Mesenteric fat pad (tissue), 1 donor: Measurements from ENCODE around the gene KIF16B. TPM values are rescaled to one million over a fixed set of nuclear protein-coding genes. Genes with fewer than 3 reads are reported as not detected.
"Not testable (repeated sequence)": the region's sequence is repeated elsewhere in the genome, so short reads cannot be mapped to it uniquely, and the experiment has no call there.

ENCODE experiments used
- DNase-seq: peaks from one replicate; pipeline ENCODE4 v3.0.0-alpha.2; 2020; ENCODE audit warnings: low spot score
- total RNA-seq: library from RNA; stranded (reverse); fragmentation: NEBNext Ultra II Directional; extraction: Animal tissue kit (Norgen Biotek cat#: 25700); gene quantifications from one replicate; pipeline ENCODE4 v1.2.1, GENCODE V29; 2021
- donor health status: DM: yes; HTN: yes; CAD: no.

Gene KIF16B
- total RNA-seq, 1 donor from 2014 or later, result 19.7 TPM

DNA sequence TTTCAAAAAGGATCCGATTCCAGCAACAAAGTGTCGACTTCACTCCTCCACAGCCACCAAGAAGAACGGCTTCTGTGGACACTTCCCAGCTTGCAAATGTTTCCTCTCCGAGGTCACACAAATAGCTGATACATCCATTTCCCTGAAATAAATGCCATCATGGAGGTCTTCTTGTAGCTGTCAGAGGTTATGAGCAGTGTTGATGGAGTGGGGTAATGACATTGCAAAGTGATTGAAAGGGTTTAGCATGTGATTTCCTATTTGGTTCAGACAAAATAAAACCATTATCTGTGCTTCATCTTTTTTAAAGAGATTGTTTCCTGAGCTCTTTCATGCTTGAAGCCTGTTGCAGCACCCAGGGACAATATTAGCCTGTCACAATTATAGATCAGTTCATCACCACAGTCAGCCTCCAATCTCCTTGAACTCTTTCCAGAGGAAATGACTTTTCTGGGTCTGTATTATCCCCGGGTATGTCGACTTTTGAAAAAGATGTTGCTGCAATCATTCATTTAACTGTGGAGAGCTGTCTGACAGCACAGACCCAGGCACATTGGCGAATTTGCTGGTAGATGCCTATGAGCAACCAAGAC is 16.9 kb upstream of the KIF16B start:
- no peak for DNase-seq

DNA sequence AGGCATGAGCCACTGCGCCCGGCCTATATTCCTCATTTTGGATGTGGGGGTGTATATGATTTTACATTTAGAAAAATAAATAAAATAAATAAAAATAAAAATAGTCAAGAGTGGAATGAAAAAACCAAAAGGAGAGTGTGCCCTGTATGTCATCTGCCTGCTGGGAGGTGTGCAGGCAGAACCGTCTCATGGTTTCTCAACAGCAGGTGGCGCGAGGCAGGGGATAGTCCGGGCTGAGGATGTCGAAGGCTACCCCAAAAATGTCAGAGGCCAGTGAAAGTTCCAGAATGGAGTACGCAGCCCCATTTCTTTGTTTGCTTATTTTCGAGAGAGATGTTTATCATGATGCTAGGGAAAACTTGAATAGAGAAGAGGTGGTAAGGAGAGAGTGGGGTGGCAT is 16.4 kb upstream of the KIF16B start:
- DNase-seq, result no peak

DNA sequence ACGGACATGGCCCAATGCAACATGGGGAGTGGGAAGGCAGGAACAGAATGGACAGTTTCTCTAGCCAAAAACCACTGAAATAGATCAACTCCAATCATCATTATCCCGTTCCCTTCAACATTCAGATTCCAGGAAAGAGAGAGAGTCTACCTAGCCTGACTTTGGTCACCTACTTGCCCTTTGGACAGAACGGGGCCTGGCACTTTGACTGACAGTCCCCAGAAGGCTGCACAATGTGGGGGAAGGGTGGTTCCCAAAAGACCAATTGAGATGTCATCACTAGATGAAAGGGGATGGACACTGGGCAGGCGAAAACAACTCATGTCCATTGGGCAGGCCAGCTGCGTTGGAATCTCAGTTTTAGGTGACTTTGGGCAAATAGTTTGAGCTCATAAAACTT is 15.0 kb upstream of the KIF16B start:
- DNase-seq, result no peak

DNA sequence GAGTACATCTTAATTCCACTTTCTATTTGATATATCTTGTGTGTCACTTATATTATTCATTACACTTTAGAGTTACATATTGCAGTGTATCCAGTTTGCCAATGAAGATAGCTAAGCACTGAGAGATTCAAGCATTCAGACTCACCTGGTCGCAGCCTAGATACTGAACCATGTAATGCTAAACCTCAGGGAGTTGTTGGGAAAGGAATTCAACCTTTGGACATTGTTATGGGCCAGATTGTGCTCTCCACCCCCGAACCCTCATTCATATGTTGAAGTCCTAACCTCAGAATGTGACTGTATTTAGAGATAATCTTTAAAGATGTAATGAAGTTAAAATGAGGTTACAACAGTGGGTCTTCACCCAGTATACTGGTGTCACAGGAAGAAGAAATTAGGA is 13.8 kb upstream of the KIF16B start:
- no peak for DNase-seq

DNA sequence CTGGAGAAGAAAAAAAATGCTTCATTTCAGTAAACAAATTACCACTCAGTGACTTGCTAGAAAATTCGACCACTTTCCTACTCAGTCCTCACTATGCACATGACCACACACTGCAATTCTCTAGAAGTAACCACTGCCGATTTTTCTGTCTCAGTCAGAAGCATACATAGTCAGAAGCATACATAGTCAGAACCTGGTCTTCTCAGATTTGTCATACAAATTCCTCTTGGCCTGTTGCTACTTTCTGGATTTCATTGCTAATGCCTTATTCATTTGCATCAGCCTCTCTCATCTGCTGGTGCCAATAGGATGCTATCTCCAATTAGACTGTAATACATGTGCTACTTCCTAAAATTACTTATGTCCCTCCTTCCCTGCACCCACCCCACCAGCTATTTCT is 10.2 kb upstream of the KIF16B start:
- DNase-seq, result no peak

DNA sequence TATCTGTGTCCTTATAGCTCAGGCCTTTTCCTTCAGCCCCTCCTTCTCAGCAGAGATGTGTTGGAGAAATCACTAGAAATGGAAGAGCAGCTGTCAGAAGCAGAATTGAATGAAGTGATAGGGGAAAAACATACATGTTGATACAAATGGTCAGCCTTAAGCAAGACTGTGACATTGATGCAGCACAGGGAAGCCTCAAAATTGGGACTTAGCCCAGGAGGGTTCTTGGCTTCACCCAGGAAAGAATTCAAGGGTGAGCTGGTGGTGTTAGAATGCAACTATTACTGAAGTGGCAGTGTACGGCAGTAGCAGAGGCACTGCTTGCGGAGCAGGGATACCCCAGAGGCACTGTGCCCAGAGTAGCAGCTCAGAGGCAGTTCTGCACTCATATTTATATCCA is 8.0 kb upstream of the KIF16B start:
- no peak for DNase-seq

DNA sequence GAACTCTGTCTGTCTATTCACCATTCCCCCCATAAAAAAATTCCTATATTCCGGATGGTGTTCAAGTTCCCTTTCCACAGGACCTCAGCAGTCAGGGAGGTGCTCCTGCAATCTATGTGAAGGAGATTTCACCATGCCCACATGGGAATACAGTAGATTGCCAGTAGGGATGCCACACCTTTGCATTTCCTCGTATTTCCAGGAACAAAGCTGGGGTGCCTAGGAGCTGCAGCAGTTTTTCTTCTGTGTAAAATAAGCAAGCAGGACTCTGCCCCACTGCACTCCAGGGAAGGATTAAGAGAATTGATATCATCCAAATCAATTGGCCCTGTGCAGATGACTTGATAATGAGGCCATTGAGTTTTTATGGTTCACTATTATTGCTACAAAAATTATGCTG is 7.4 kb upstream of the KIF16B start:
- DNase-seq, result no peak

DNA sequence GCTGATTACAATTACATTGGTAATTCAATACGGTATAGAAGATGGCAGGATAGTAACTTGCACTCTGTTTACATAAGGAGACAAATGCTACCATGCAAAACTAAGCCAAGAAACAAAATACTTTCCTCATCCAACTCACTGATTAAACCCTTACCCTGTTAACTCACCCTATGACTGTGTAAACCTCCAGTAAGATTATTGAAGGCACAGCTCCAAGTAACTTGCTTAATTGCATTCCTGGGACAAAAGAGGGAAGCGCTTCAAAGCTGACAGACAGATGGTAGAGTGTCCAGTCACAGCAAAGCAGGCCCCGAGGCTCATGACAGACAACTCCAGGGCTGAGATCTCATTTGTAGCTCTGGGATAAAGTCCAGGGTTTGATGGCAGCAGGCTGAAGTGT is 6.9 kb upstream of the KIF16B start:
- no peak for DNase-seq

DNA sequence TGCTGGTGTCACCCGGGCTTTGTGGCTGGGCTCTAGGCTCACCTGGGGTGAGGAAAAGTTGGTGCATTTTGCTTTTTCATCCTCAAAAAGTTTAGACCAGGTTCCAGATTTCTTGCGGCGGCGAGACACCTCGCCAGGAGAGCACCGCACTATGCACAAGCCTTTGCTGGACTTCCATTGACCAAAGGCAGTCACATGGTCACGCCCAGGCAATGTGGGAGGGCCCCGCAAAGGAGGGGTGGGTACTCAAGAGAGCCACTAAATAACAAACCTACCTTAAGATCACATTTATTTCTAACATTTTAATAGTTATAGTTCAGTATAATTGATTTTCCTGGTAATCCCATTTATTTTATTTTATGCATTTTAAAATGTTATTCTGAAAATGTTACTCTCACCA is 3.0 kb upstream of the KIF16B start:
- DNase-seq, result no peak

DNA sequence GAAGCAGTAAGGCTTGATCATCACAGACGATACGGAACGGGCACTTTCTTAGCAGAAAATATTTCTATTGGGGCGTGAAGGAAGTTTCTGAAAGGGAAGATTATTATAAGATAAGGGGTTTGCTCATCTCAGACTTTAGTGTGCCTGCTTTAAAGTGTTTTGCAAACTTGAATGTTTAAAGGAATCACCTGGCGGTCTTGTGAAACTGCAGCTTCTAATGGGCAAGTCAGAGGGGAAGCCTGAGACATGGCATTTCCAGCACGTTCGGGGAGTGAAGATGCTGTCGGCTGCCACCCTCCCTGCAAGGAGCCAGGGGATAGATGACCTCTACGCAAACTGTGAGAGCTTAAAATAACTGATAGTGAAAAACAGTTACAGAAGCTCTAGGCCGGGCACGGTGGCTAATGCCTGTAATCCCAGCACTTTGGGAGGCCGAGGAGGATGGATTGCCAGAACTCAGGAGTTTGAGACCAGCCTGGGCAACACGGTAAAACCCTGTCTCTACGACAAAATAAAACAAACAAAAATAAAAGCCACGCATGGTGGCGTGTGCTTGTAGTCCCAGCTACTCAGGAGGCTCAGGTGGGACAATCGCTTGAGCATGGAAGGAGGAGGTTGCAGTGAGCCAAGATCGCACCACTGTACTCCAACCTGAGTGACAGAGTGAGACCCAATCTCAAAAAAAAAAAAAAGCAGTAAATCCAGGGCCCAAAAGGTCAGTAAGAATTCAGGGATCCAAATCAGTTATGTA is 2.3 kb upstream of the KIF16B start:
- DNase-seq, result no peak

DNA sequence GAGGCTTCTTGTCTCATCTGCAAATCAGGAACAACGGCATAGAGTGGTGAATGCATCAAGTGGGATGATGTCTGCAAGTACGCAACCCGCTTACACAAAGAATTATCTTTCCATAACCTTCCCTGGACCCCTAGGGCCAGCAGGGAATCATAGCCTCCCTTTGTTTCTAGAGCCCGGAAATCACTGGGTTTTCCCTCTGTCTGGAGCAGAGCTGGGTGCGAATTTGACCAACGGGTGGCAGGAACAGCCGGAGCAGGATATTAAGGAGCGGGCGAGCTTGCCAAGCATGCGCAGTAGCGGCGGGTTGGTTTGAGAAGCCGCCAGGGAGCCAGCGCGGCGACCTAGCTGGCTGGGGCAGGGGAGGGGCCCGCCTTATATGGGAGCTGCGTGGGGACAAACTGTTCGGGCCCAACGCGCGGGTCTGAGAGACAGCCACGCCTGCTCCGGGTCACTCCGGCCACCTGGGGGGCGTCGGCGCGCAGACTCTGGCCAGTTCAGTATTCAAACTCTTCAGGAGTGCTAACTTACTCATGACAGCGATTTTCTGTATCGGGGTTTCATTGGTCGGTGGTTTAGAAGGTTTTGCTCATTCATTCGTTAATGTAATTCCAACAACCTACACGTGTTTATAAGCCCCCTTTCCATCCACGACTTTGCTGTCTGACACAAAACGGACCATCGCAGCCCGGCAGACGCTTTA is 1.6 kb upstream of the KIF16B start:
- peak; percentile 96 for DNase-seq

DNA sequence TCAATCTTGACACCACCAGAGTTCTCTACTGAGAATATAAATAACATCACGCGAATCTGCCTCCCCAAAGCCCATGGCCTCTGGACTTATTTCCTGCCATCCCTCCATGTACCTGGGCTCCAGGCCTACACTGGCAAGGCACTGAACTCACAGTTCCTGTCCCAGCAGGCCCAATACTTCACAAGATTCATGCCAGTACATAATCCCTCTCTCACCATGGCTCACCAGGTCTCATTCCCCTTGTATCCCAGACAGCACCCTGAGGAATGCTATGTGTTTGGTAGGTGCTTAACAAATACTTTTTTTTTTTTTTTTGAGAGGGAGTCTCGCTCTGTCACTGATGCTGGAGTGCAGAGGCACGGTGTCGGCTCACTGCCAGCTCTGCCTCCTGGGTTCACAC is 1.9 kb downstream of the KIF16B start:
- no peak for DNase-seq

DNA sequence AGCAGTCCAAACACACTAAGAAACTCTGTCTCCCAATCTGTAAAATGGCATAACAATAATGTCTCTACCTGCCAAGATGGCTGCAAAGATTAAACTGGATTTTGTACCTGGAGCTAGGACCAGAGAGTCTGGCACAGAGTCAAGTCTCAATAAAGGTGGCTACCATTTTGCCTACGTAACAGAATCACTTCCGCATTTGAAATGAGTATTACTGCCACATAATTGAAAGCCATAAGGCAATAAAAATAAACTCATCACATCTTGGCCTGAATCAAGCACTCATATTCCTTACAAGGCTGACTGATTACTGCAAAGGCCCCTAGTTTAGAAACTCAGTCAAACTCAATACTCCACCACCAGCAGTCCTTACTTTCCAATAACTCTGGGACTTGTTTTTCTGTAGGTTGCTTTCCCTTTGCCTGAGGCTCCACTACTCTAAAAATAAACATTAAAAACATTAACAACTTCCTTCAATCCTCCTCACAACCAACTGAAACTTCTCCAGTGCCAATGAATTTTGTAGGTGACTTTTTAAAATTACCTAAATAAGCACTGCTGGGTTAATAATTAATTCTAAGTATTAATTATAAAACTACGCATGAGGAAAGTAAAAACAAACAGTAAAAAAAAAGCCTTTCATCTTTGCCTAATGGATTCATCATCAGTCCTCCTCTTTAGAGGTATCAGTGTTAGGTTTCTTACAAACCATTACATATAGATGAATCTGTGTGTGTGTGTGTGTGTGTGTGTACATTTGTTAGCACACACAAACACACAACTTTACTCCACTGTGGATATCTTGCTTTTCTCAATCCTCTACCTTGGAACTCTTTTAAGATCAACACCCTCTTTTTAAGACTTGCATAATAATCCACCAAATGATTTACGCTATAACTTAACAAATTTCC is 3.7 kb downstream of the KIF16B start:
- no peak for DNase-seq

DNA sequence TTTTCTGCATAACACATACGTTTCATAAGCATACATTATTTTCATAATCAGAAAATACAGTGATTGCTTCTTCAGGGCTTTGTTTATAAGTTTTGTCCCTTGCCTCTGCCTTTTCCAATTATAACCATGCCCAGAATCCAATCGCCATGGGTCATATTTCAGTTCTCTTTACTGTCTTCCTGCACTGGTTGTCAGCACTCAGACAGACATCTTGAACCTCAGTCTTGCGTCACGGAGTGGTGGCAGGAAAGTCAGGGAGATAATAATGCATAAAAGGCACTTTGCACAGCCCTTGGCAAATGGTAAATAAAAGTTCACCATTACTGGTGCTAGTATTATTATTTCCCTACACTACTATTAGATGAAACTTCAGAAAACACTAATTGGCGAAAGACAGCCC is 7.2 kb downstream of the KIF16B start:
- DNase-seq, result no peak

DNA sequence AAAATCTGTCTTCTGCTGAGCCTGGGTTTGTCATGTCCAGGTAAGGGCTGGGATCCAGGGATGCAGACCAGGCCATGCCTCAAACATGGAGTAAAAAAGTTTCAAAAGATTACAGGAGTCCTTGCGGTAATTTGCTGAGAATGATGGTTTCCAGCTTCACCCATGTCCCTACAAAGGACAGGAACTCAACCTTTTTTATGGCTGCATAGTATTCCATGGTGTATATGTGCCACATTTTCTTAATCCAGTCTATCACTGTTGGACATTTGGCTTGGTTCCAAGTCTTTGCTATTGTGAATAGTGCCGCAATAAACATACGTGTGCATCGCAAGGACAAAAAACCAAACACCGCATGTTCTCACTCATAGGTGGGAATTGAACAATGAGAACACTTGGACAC is 9.2 kb downstream of the KIF16B start:
- not testable (repeated sequence) for DNase-seq

DNA sequence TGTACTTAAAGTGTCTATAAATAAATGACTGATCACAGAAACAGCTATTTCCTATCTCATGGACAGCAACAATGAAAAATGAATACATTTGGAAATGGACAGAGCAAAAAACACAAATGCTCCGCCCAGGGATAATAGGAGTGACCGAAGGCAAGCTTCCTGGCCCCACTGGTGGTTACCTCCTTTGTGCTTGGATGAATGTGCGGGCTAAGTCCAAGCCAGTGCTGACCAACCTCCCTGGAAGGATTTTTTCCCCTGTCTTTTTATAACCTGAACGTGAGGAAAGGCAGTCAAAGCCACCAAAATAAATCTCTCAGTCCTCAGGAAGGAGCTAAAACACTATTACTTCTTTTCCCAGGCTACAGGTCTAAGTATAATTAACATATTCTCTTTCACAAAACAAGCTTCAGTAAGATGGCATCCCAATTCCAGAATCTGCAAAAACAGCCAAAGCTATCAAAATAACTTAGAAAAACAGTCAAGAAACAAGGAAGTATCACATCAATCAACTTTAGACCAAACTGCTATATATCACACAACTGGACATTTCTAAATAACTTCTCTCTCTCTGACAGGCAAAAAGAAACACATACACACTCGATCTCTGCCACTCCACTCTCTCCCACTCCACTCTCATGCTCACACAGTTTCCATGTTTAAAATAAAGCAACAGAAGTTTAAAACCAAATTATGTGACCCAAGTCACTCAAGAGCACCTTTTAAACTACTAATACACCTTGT is 10.0 kb downstream of the KIF16B start:
- no peak for DNase-seq

DNA sequence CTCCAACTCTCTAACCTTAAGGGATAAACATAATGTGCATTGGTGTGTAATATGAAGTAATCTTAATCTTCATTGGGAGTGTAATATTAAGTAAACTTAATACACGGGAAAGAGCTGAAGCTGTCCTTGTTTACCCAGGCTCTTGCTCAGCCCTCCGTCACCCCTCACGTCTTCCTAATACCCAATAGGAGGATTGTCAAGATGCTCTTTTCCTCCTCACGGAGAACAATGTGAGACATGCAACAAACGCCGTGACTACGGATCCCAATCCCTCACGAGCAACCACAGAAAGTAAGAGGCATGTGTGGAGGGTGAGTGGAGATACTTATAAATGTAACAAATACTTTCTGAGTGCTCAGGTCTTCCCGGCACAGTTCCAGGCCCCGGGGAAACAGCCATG is 11.0 kb downstream of the KIF16B start:
- no peak for DNase-seq

DNA sequence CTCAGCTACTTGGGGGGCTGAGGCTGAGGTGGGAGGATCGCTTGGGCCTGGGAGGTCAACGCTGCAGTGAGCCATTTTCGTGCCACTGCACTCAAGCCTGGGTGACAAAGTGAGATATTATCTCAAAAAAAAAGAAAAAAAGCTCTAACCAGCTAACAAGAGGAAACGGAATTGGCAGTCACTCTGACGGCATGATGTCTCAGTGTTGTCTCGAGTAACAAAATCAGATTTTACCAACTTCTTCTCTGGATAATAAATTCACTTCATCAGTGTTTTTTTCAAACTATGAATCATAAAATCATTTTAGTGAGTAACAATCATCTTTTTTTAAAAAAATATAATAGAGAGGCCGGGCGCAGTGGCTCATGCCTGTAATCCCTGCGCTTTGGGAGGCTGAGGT is 12.6 kb downstream of the KIF16B start:
- no peak for DNase-seq

DNA sequence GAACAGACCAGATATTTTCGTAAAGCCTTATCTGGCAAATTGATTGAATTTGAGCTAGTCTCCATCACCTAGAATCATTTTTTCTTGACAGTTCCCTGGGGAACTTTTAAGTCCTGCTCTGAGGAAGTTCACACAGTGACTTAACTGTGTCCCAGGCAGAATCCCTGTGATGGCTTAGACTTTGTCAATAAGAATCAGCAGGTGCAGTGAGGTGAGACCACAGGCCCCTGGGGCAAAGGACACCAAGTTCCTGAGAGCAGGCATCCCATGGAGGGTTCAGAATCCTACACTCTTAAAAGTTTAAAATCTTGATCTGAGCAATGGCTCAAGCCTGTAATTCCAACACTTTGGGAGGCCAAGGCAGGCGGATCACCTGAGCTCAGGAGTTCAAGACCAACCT is 13.0 kb downstream of the KIF16B start:
- DNase-seq, result no peak

DNA sequence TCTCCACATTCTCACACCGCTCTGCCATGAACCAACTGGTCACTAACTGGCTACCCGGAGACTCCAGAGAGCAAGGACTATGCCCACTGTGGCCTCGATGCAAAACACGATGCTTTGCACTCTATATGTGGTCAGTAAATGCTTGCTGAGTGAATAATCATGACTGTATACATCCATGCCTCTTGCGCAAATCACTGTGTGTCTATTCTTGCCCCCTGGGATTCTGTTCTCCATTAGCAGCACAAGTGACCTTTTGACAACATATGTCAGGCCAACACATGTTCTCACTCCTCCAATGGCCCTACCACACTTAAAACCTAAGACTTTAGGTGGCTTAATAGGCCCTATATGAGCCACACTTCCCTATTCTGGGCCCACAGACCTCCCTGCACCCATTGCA is 16.9 kb downstream of the KIF16B start:
- DNase-seq, result no peak

DNA sequence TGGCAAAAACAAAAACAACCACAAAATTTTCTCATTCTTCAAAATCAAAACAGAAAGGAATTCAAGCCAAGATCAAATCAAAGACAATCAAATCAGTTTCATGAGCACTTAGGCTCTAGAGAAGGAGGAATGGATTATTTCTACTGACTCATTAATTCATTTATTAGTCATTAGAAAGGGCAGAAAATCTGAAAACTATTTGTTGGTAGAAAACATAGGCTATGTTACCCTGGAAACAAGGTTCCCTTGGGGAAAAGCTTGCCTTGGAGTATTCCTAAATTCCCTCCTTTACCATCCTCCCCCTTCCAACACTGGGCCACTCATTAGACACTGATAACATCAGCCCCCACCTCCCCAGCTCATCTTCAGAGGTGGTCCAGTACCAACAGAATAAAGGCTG is 17.5 kb downstream of the KIF16B start:
- no peak for DNase-seq
